ENCODE results near the gene FOXP2.
"Not testable (repeated sequence)": the region's sequence is repeated elsewhere in the genome, so short reads cannot be mapped to it uniquely, and the experiment has no call there.

The FOXP2 gene

GRCh38 chr7:114414156-114415063 lies at the start of gene FOXP2:
FOXP2 (plus strand) TSS chr7:114414815; CDS start chr7:114426512, 11,697 bp downstream.
- Histone ChIP-seq H3K4me3 (peak within 1 kb of the TSS; percentile 49), H3K27ac (peak within 1 kb of the TSS in 1 of 2 donors; percentile 54)
- no peak for TF ChIP-seq CTCF (IDR thresholded peaks at IDR 0.05)
- no peak for DNase-seq (ENCODE audit: low spot score)

GRCh38 chr7:114365791-114366190 lies 48.8 kb upstream of the FOXP2 start:
- Histone ChIP-seq H3K4me3 (no peak overlapping the region), H3K27ac (no peak overlapping the region)
- TF ChIP-seq CTCF (IDR thresholded peaks at IDR 0.05): no peak
- DNase-seq (ENCODE audit: low spot score): no peak

- DNase-seq (ENCODE audit: low spot score): no peak
- TF ChIP-seq CTCF (IDR thresholded peaks at IDR 0.05): no peak
- H3K27ac ChIP-seq: no peak overlapping the region
These were observed 46.1 kb upstream of the FOXP2 start for GRCh38 chr7:114368492-114368891.

GRCh38 chr7:114369294-114369693 lies 45.3 kb upstream of the FOXP2 start:
- Histone ChIP-seq H3K4me3 (no peak overlapping the region), H3K27ac (no peak overlapping the region)
- no peak for TF ChIP-seq CTCF (IDR thresholded peaks at IDR 0.05)
- no peak for DNase-seq (ENCODE audit: low spot score)

More at GRCh38 chr7:114368492-114368891, 46.1 kb upstream of the FOXP2 start:
- H3K4me3 ChIP-seq: no peak overlapping the region

- no peak for TF ChIP-seq CTCF (IDR thresholded peaks at IDR 0.05)
- DNase-seq (ENCODE audit: low spot score): no peak
- H3K27ac ChIP-seq: no peak overlapping the region
- H3K4me3 ChIP-seq: no peak overlapping the region
These were observed 42.0 kb upstream of the FOXP2 start for GRCh38 chr7:114372619-114373018.

GRCh38 chr7:114375907-114376306 lies 38.7 kb upstream of the FOXP2 start:
- H3K4me3 ChIP-seq: no peak overlapping the region
- no peak overlapping the region for H3K27ac ChIP-seq
- no peak for DNase-seq (ENCODE audit: low spot score)
- no peak for TF ChIP-seq CTCF (IDR thresholded peaks at IDR 0.05)

- not testable (repeated sequence) for H3K4me3 ChIP-seq; DNase-seq (ENCODE audit: low spot score); H3K27ac ChIP-seq
These were observed 30.7 kb upstream of the FOXP2 start for GRCh38 chr7:114383946-114384345.

GRCh38 chr7:114384346-114384745 lies 30.3 kb upstream of the FOXP2 start:
- not testable (repeated sequence) for DNase-seq (ENCODE audit: low spot score); H3K4me3 ChIP-seq; H3K27ac ChIP-seq
